Spleen (tissue), 11 donors: ENCODE data around the gene MUC21. TPM values are rescaled to one million over a fixed set of nuclear protein-coding genes. Genes with fewer than 3 reads are reported as not detected.

Experiments used
- DNase-seq: peaks from one replicate; pipeline ENCODE4 v3.0.0-alpha.2; 2020
- H3K27ac ChIP-seq, 8 donors: fragments of 200-600 bp; sonication (generic) in 7 of 8; 1 replicate in 4 of 8; 2 replicates in 4 of 8; pipeline versions ENCODE4 v1.5.0 to v1.8.0; 2016 to 2021; ENCODE audit warnings: inconsistent platforms in 4 of 8, mild to moderate bottlenecking in 4 of 8, moderate library complexity in 1 of 8
- H3K27me3 ChIP-seq, 7 donors: fragments of 200-600 bp; sonication (generic) in 6 of 7; replicated peaks in 1 of 7; 1 replicate in 4 of 7; 2 replicates in 3 of 7; pipeline versions ENCODE4 v1.5.0 to v1.8.0; 2016 to 2021; ENCODE audit warnings: inconsistent platforms in 3 of 7, mild to moderate bottlenecking in 1 of 7
- H3K36me3 ChIP-seq, 6 donors: fragments of 200-600 bp; sonication (generic) in 5 of 6; 1 replicate in 4 of 6; 2 replicates in 2 of 6; pipeline versions ENCODE4 v1.5.0 to v1.8.0; 2016 to 2021; ENCODE audit warnings: inconsistent platforms in 2 of 6
- H3K4me1 ChIP-seq, 6 donors: fragments of 200-600 bp; sonication (generic) in 5 of 6; 1 replicate in 3 of 6; 2 replicates in 3 of 6; pipeline versions ENCODE4 v1.5.0 to v1.8.0; 2016 to 2021; ENCODE audit warnings: inconsistent platforms in 3 of 6
- H3K4me3 ChIP-seq, 8 donors: fragments of 200-600 bp; sonication (generic) in 7 of 8; 1 replicate in 4 of 8; 2 replicates in 4 of 8; pipeline versions ENCODE4 v1.5.0 to v1.8.0; 2016 to 2021; ENCODE audit warnings: inconsistent platforms in 4 of 8, mild to moderate bottlenecking in 4 of 8, moderate library complexity in 2 of 8
- H3K9me3 ChIP-seq, 8 donors: fragments of 200-600 bp; sonication (generic) in 7 of 8; 1 replicate in 4 of 8; 2 replicates in 4 of 8; pipeline versions ENCODE4 v1.5.0 to v1.8.0; 2016 to 2021; ENCODE audit warnings: inconsistent platforms in 4 of 8
- CTCF ChIP-seq, 11 experiments: fragments of 200-600 bp in 7 of 11; fragments of 450-650 bp in 4 of 11; sonication (generic) in 4 of 11; IDR thresholded peaks in 8 of 11; conservative IDR thresholded peaks in 3 of 11; 1 replicate in 7 of 11; 2 replicates in 4 of 11; pipeline versions ENCODE4 v1.4.0 to v1.8.0; 2016 to 2021; ENCODE audit warnings: antibody characterized with exemption in 11 of 11, inconsistent platforms in 4 of 11, mild to moderate bottlenecking in 1 of 11
- POLR2A ChIP-seq, 3 donors: fragments of 450-650 bp; IDR thresholded peaks; one replicate each; pipeline ENCODE4 v1.5.1; 2017; ENCODE audit warnings: antibody characterized with exemption in 3 of 3, mild to moderate bottlenecking in 1 of 3
- POLR2AphosphoS5 ChIP-seq, 3 donors: sonication (generic); formaldehyde crosslinking; IDR thresholded peaks; one replicate each; pipeline ENCODE4 v1.5.1; 2017; ENCODE audit warnings: antibody characterized with exemption in 3 of 3
- WGBS, 5 donors: extraction: QIAGEN DNeasy Blood & Tissue Kit in 3 of 5; methylation state at CpG; one replicate each; pipeline versions ENCODE4 v1.1.5 to v1.1.7; 2013 to 2018; 5-methylcytosine and 5-hydroxymethylcytosine counted together
- intact Hi-C: fragments of 100-400 bp; cut with DNase I; formaldehyde crosslinking; loops from one replicate; pipeline ENCODE4 v1.15.0; 2023; ENCODE audit warnings: low total_unique reads
- polyA plus RNA-seq, 3 donors: library from polyadenylated mRNA; stranded (reverse); fragments of 200-250 nt; gene quantifications; one replicate each; pipeline ENCODE4 v1.2.1, GENCODE V29; 2013
- total RNA-seq, 7 donors: library from RNA; depleted of rRNA in 3 of 7; stranded (reverse); fragments of >200 nt in 3 of 7; fragmentation: NEBNext Ultra II Directional in 4 of 7; extraction: Animal tissue kit (Norgen Biotek cat#: 25700) in 4 of 7; gene quantifications; one replicate each; pipeline versions ENCODE4 v1.1.0 to v1.2.1, GENCODE V29; 2016 to 2021
- donor health status: healthy with polysubstance abuse.
- donor health status: DM: no; HTN: no; CAD: no; lungs with moderate emphysema.
- donor health status: DM: no; HTN: no; CAD: no.
- donor health status: Bipolar disorder and iron deficiency.
- donor health status: healthy.
- donor health status: DM: no; HTN: no; CAD: no.
- donor health status: DM: yes; HTN: yes; CAD: no.

The MUC21 gene
- total and polyA plus RNA-seq, 10 donors: 0.02 to 0.64 (median 0.05) TPM; not detected in 7

GRCh38 chr6:30939473-30939872, 44.0 kb upstream of the MUC21 start:
- no peak overlapping the region for H3K27ac ChIP-seq
- 71 to 77% (median 75%) methylated on average over 3 of the region's 3 CpGs for WGBS, 5 donors
- H3K27me3 ChIP-seq: peaks cover 0 to 66% (median 6%) of the 10 kb centered on the region in 7 donors
- no peak for DNase-seq
- TF ChIP-seq CTCF (IDR thresholded peaks at IDR 0.05 in 8 of 11, conservative IDR thresholded peaks at IDR 0.05 in 3 of 11) (no peak), POLR2AphosphoS5 (IDR thresholded peaks at IDR 0.05) (no peak), POLR2A (IDR thresholded peaks at IDR 0.05) (no peak)
- no peaks in the 10 kb centered on the region for H3K36me3 ChIP-seq
- no peak overlapping the region for H3K4me3 ChIP-seq
- H3K9me3 ChIP-seq: no peaks in the 10 kb centered on the region
- intact Hi-C loops: no loop called here
- H3K4me1 ChIP-seq: no peaks in the 10 kb centered on the region

GRCh38 chr6:30940361-30940986, 43.0 kb upstream of the MUC21 start, which contains the start of gene MUCL3:
Gene MUCL3, plus strand, starts transcription at chr6:30940973. Its CDS starts 27 bp downstream, at chr6:30941000.
- Histone ChIP-seq H3K36me3 (no peaks in the 10 kb centered on the region), H3K9me3 (no peaks in the 10 kb centered on the region), H3K27ac (no peak within 1 kb of the TSS), H3K27me3 (peaks cover 0 to 67% (median 6%) of the 10 kb centered on the region in 7 donors), H3K4me3 (no peak within 1 kb of the TSS), H3K4me1 (no peaks in the 10 kb centered on the region)
- intact Hi-C loops: no loop called here
- TF ChIP-seq POLR2AphosphoS5 (IDR thresholded peaks at IDR 0.05) (no peak), CTCF (IDR thresholded peaks at IDR 0.05 in 8 of 11, conservative IDR thresholded peaks at IDR 0.05 in 3 of 11) (no peak), POLR2A (IDR thresholded peaks at IDR 0.05) (no peak)
- DNase-seq: no peak
- 67 to 79% (median 71%) methylated on average over 15 to 16 of the region's 16 CpGs for WGBS, 5 donors

- TF ChIP-seq POLR2A (IDR thresholded peaks at IDR 0.05) (no peak), CTCF (IDR thresholded peaks at IDR 0.05 in 8 of 11, conservative IDR thresholded peaks at IDR 0.05 in 3 of 11) (peak in 4 of 11 experiments; percentile 11 to 39 (median 27))
- intact Hi-C loops: no loop called here
- DNase-seq: no peak
- Histone ChIP-seq H3K4me3 (no peak overlapping the region), H3K9me3 (no peaks in the 10 kb centered on the region), H3K4me1 (no peaks in the 10 kb centered on the region), H3K27me3 (peaks cover 0 to 67% (median 6%) of the 10 kb centered on the region in 7 donors), H3K36me3 (no peaks in the 10 kb centered on the region), H3K27ac (no peak overlapping the region)
- WGBS, 5 donors: 17 to 24% (median 18%) methylated on average over 14 to 15 of the region's 15 CpGs
Observed at GRCh38 chr6:30942338-30943060, 41.0 kb upstream of the MUC21 start.

GRCh38 chr6:30944051-30944450, 39.5 kb upstream of the MUC21 start:
- Histone ChIP-seq H3K36me3 (no peaks in the 10 kb centered on the region), H3K27ac (no peak overlapping the region), H3K9me3 (no peaks in the 10 kb centered on the region), H3K4me1 (no peaks in the 10 kb centered on the region), H3K27me3 (peaks cover 0 to 54% (median 6%) of the 10 kb centered on the region in 7 donors), H3K4me3 (no peak overlapping the region)
- WGBS, 5 donors: 83 to 92% (median 86%) methylated on average over 4 of the region's 4 CpGs
- no peak for DNase-seq
- intact Hi-C loops: no loop called here
- no peak for TF ChIP-seq CTCF (IDR thresholded peaks at IDR 0.05 in 8 of 11, conservative IDR thresholded peaks at IDR 0.05 in 3 of 11)
- no peak for TF ChIP-seq POLR2A (IDR thresholded peaks at IDR 0.05)
- no peak for TF ChIP-seq POLR2AphosphoS5 (IDR thresholded peaks at IDR 0.05)
